WTC11 (cell line): Measurements from ENCODE around the gene TMEM239. TPM values are rescaled to one million over a fixed set of nuclear protein-coding genes. Genes with fewer than 3 reads are reported as not detected.

Experiments used
- ATAC-seq: fragments of 200-7000 bp; cut with Tn5 transposase; 2 replicates; pipeline ENCODE4 v1.10.0; 2021; ENCODE audit warnings: mild to moderate bottlenecking, moderate library complexity
- CTCF ChIA-PET: fragments of 300-600 bp; sonication (Branson Sonifier 250); formaldehyde crosslinking; loops from one replicate; lab custom pipeline; 2021; ENCODE audit warnings: antibody characterized with exemption; lab: Charles Lee
- POLR2A ChIA-PET: fragments of 350-600 bp; sonication (Branson Sonifier 250); formaldehyde crosslinking; loops from one replicate; lab custom pipeline; 2021; ENCODE audit warnings: antibody characterized with exemption; lab: Charles Lee
- DNase-seq: peaks from one replicate; pipeline ENCODE4 v3.0.0; 2021; ENCODE audit warnings: low spot score
- H3K27ac Mint-ChIP-seq: 2 replicates; pipeline ENCODE4 v1.8.0; 2021; ENCODE audit warnings: mixed read lengths
- H3K27me3 Mint-ChIP-seq: 2 replicates; pipeline ENCODE4 v1.8.0; 2021; ENCODE audit warnings: low read depth, mild to moderate bottlenecking, moderate library complexity, mixed read lengths
- H3K36me3 Mint-ChIP-seq: 2 replicates; pipeline ENCODE4 v1.8.0; 2021; ENCODE audit warnings: mixed read lengths
- H3K4me1 Mint-ChIP-seq: 2 replicates; pipeline ENCODE4 v1.8.0; 2022; ENCODE audit warnings: mixed read lengths
- H3K4me3 Mint-ChIP-seq: 2 replicates; pipeline ENCODE4 v1.8.0; 2021; ENCODE audit warnings: mild to moderate bottlenecking, moderate library complexity, mixed read lengths
- H3K9me3 Mint-ChIP-seq: 2 replicates; pipeline ENCODE4 v1.8.0; 2021; ENCODE audit warnings: mixed read lengths
- ARID4B ChIP-seq: sonication (generic); formaldehyde crosslinking; IDR thresholded peaks from 2 replicates; pipeline ENCODE4 v1.8.0; 2023; ENCODE audit warnings: missing genetic modification reagents, mild to moderate bottlenecking, borderline replicate concordance
- CREB1 ChIP-seq: sonication (generic); formaldehyde crosslinking; IDR thresholded peaks from 2 replicates; pipeline ENCODE4 v1.8.0; 2023; ENCODE audit warnings: mild to moderate bottlenecking, missing genetic modification reagents
- E2F1 ChIP-seq: sonication (generic); formaldehyde crosslinking; IDR thresholded peaks from 2 replicates; pipeline ENCODE4 v1.8.0; 2022; ENCODE audit warnings: mild to moderate bottlenecking, missing genetic modification reagents
- ELF4 ChIP-seq: sonication (generic); formaldehyde crosslinking; IDR thresholded peaks from 2 replicates; pipeline ENCODE4 v1.8.1; 2022; ENCODE audit warnings: low read depth, mild to moderate bottlenecking, moderate library complexity, missing genetic modification reagents
- EMX1 ChIP-seq: fragments of 250-450 bp; sonication (Bioruptor Pico); IDR thresholded peaks from 2 replicates; pipeline ENCODE4 v1.8.0; 2021; ENCODE audit warnings: mild to moderate bottlenecking
- ESRRA ChIP-seq: sonication (generic); formaldehyde crosslinking; IDR thresholded peaks from 2 replicates; pipeline ENCODE4 v1.8.1; 2022; ENCODE audit warnings: mild to moderate bottlenecking, missing genetic modification reagents, borderline replicate concordance
- FOXK1 ChIP-seq: sonication (generic); formaldehyde crosslinking; IDR thresholded peaks from 2 replicates; pipeline ENCODE4 v1.8.0; 2022; ENCODE audit warnings: mild to moderate bottlenecking, moderate library complexity, missing genetic modification reagents
- HMGXB4 ChIP-seq: sonication (generic); formaldehyde crosslinking; IDR thresholded peaks from 2 replicates; pipeline ENCODE4 v1.8.1; 2023; ENCODE audit warnings: mild to moderate bottlenecking, moderate library complexity, missing genetic modification reagents
- MYBL2 ChIP-seq: sonication (generic); formaldehyde crosslinking; IDR thresholded peaks from 2 replicates; pipeline ENCODE4 v1.8.1; 2023; ENCODE audit warnings: mild to moderate bottlenecking, moderate library complexity, missing genetic modification reagents
- PRRX2 ChIP-seq: fragments of 250-450 bp; sonication (Bioruptor Pico); IDR thresholded peaks from 2 replicates; pipeline ENCODE4 v1.8.0; 2021; ENCODE audit warnings: mild to moderate bottlenecking
- TEAD1 ChIP-seq: sonication (generic); formaldehyde crosslinking; IDR thresholded peaks from 2 replicates; pipeline ENCODE4 v1.8.0; 2022; ENCODE audit warnings: mild to moderate bottlenecking, missing genetic modification reagents
- ZNF138 ChIP-seq: sonication (generic); formaldehyde crosslinking; conservative IDR thresholded peaks from 2 replicates; pipeline ENCODE4 v1.8.1; 2022; ENCODE audit warnings: mild to moderate bottlenecking, moderate library complexity, missing genetic modification reagents
- ZNF396 ChIP-seq: fragments of 250-450 bp; sonication (Bioruptor Pico); IDR thresholded peaks from 2 replicates; pipeline ENCODE4 v1.8.0; 2021; ENCODE audit warnings: mild to moderate bottlenecking, moderate library complexity, borderline replicate concordance
- ZNF671 ChIP-seq: fragments of 250-450 bp; sonication (Bioruptor Pico); IDR thresholded peaks from 2 replicates; pipeline ENCODE4 v1.8.0; 2021; ENCODE audit warnings: mild to moderate bottlenecking
- total RNA-seq: library from RNA; stranded (reverse); gene quantifications from 3 replicates; pipeline ENCODE4 v1.2.3, GENCODE V29; 2021
- TF ChIP-seq, protein P1 (sequence below): sonication (generic); formaldehyde crosslinking; IDR thresholded peaks from 2 replicates; pipeline ENCODE4 v1.8.1; 2022; ENCODE audit warnings: low read depth, mild to moderate bottlenecking, moderate library complexity, missing genetic modification reagents, borderline replicate concordance
- TF ChIP-seq, protein P2 (sequence below): fragments of 250-450 bp; sonication (Bioruptor Pico); IDR thresholded peaks from 2 replicates; pipeline ENCODE4 v1.9.0; 2021; ENCODE audit warnings: mild to moderate bottlenecking
- TF ChIP-seq, protein P3 (sequence below): sonication (generic); formaldehyde crosslinking; IDR thresholded peaks from 2 replicates; pipeline ENCODE4 v1.8.0; 2022; ENCODE audit warnings: mild to moderate bottlenecking, missing genetic modification reagents

Gene TMEM239
- total RNA-seq, 1 experiment from 2014 or later: not detected

DNA sequence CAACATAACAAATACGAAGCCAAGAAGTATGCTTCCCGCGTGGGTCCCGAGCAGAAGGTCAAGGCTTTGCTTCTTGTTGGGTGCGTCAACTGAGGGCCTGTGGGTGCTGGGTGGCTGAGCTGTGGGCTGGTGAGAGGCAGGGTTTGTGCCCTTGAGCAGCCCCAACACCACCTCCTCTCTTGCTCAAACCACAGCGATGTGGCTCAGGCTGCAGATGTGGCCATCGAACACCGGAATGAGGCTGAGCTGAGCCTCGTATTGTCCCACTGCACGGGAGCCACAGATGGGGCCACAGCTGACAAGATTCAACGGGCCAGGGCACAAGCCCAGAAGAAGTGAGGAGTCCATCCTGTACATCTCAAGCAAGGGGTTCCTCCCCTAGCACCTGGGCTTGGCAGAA, 50.1 kb downstream of the TMEM239 start:
- DNase-seq (no peak), ATAC-seq (no peak)
- peaks cover 9% of the 10 kb centered on the region for H3K27me3 Mint-ChIP-seq
- H3K36me3 Mint-ChIP-seq: no peaks in the 10 kb centered on the region
- no peaks in the 10 kb centered on the region for H3K9me3 Mint-ChIP-seq
- no peak overlapping the region for H3K4me3 Mint-ChIP-seq
- H3K4me1 Mint-ChIP-seq: peaks cover 4% of the 10 kb centered on the region; the same call in 1 of the 2 replicates
- H3K27ac Mint-ChIP-seq: no peak overlapping the region
- CTCF ChIA-PET: interaction anchor here (0.9 to 2.2 kb wide), 7 partner anchors 10 to 203 kb away, joined by 3 to 8 read pairs (median 4); no protein-coding TSS in a partner anchor
- TF ChIP-seq ZNF671 (CRISPR knock-in tag) (no peak), TEAD1 (no peak), ZNF396 (CRISPR knock-in tag) (no peak), ARID4B (CRISPR knock-in tag) (no peak), EMX1 (CRISPR knock-in tag) (no peak), HMGXB4 (CRISPR knock-in tag) (no peak), CREB1 (CRISPR knock-in tag) (no peak), MYBL2 (CRISPR knock-in tag) (no peak), ZNF138 (CRISPR knock-in tag) (no peak), FOXK1 (CRISPR knock-in tag) (no peak), E2F1 (CRISPR knock-in tag) (no peak), ESRRA (CRISPR knock-in tag) (no peak), PRRX2 (no peak), ELF4 (no peak)
- TF ChIP-seq, protein P1, sequence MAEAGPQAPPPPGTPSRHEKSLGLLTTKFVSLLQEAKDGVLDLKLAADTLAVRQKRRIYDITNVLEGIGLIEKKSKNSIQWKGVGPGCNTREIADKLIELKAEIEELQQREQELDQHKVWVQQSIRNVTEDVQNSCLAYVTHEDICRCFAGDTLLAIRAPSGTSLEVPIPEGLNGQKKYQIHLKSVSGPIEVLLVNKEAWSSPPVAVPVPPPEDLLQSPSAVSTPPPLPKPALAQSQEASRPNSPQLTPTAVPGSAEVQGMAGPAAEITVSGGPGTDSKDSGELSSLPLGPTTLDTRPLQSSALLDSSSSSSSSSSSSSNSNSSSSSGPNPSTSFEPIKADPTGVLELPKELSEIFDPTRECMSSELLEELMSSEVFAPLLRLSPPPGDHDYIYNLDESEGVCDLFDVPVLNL (CRISPR knock-in tag): no peak
- TF ChIP-seq, protein P2, sequence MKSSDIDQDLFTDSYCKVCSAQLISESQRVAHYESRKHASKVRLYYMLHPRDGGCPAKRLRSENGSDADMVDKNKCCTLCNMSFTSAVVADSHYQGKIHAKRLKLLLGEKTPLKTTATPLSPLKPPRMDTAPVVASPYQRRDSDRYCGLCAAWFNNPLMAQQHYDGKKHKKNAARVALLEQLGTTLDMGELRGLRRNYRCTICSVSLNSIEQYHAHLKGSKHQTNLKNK (CRISPR knock-in tag): no peak
- TF ChIP-seq, protein P3, sequence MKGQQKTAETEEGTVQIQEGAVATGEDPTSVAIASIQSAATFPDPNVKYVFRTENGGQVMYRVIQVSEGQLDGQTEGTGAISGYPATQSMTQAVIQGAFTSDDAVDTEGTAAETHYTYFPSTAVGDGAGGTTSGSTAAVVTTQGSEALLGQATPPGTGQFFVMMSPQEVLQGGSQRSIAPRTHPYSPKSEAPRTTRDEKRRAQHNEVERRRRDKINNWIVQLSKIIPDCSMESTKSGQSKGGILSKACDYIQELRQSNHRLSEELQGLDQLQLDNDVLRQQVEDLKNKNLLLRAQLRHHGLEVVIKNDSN (CRISPR knock-in tag): no peak
- TF ChIP-seq, all 79 proteins: peak for 0
- POLR2A ChIA-PET: interaction anchor here (0.5 kb wide), 1 partner anchor 397 kb away, joined by 3 read pairs; no protein-coding TSS in a partner anchor
